Measurements from ENCODE around the gene EIF4E. TPM values are rescaled to one million over a fixed set of nuclear protein-coding genes. Genes with fewer than 3 reads are reported as not detected.
"Not testable (repeated sequence)": the region's sequence is repeated elsewhere in the genome, so short reads cannot be mapped to it uniquely, and the experiment has no call there.

Gene EIF4E
- total RNA-seq, 1 donor from 2014 or later: 57.5 TPM

GRCh38 chr4:98838531-98838930 lies 90.4 kb downstream of the EIF4E start:
- intact Hi-C loops (cut with DNase I): loop anchor here (10.0 kb wide), 1 partner anchor 216 kb away; no protein-coding TSS in a partner anchor
- DNase-seq (ENCODE audit: low spot score): no peak

- DNase-seq (ENCODE audit: low spot score): no peak
- intact Hi-C loops (cut with DNase I): loop anchor here (10.0 kb wide), 1 partner anchor 221 kb away; no protein-coding TSS in a partner anchor
These were observed 95.5 kb downstream of the EIF4E start for GRCh38 chr4:98833384-98833783.

GRCh38 chr4:98831036-98831435 lies 97.9 kb downstream of the EIF4E start:
- DNase-seq (ENCODE audit: low spot score): not testable (repeated sequence)
- intact Hi-C loops (cut with DNase I): loop anchor here (10.0 kb wide), 1 partner anchor 224 kb away; no protein-coding TSS in a partner anchor

Other genes with a start within 250 kb of the EIF4E start
- 56.2 TPM for gene METAP1, start 66.6 kb upstream of the EIF4E start, total RNA-seq
- 132 TPM for gene ADH5, start 159.7 kb upstream of the EIF4E start, total RNA-seq
- gene ADH4, start 215.2 kb upstream of the EIF4E start, total RNA-seq: not detected